ENCODE results near the gene TH.

- no peak for TF ChIP-seq CTCF (IDR thresholded peaks at IDR 0.05)
- no peak for TF ChIP-seq POLR2A (IDR thresholded peaks at IDR 0.05)
Observed at GRCh38 chr11:2157294-2158040, 14.1 kb downstream of the TH start.
